HG03135 (cell line): ENCODE measurements around the gene IPCEF1.
"Not testable (repeated sequence)": the region's sequence is repeated elsewhere in the genome, so short reads cannot be mapped to it uniquely, and the experiment has no call there.

Experiments
- ATAC-seq: cut with Tn5 transposase; IDR thresholded peaks from one replicate; pipeline ENCODE4 v1.9.1; 2021; ENCODE audit warnings: mild to moderate bottlenecking, moderate library complexity; ENCODE audit not compliant: unreplicated experiment

The IPCEF1 gene

GRCh38 chr6:154251116-154251515 lies 105.5 kb downstream of the IPCEF1 start:
- ATAC-seq, result no peak

DNA sequence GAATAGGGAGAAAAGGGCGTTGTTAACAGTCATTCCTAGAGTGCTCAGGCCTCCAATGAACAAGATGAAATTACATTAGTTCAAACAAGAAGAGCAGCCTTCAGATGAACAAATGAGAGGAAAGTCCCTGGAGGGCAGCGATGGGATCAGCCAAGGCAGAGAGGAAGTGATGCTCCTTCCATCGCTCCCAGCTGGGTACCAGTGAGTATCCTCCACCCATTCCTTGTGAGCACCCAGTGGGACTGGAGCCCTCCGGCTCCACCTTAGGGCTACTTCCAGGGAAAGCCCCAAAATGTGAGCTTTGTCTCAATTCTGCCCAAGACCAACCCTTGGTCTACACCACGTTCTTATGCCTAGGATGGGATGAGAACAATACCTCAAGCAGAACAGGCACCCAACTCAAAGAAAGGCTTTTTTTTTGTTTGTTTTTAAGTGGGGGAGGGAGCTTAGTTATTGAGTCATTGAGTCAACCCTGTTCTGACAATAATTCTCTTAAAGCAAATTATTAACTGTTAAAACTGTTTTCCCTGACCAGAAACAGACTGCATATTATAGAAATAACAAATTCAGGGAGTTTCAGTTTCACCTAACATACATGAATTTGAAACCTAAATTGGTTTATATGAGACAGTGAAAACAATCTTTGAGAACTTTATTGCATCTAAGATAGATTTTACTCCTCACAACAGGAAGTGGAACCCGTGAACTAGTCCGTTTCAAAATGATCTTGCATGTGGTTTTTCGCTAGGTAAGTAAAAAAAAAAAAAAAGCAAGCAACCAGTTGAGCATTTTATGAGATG lies 106.9 kb downstream of the IPCEF1 start:
- peak; percentile 67 for ATAC-seq

- peak; percentile 41 for ATAC-seq
Observed at GRCh38 chr6:154247119-154247861, 109.3 kb downstream of the IPCEF1 start.

DNA sequence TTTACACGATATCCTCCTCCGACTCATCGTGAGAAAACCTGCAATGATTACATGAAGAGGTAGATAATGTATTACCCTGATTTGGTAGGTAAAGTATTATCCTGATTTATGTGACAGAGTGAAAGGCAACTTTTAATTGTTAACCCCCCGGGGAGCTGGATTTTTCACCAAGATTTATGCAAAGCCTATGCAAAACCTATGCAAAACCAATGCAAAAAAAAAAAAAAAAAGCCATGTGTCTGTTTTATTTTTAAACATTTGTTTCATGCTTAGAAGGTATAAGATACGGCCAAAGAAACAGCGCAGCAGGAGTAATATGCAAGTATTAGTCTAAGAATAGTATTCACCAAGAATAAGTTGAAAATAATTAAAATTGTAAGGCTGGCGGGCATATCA lies 109.9 kb downstream of the IPCEF1 start:
- ATAC-seq, result no peak

GRCh38 chr6:154245506-154245905 lies 111.1 kb downstream of the IPCEF1 start:
- ATAC-seq, result no peak

GRCh38 chr6:154243793-154244750 lies 112.5 kb downstream of the IPCEF1 start:
- no peak for ATAC-seq

DNA sequence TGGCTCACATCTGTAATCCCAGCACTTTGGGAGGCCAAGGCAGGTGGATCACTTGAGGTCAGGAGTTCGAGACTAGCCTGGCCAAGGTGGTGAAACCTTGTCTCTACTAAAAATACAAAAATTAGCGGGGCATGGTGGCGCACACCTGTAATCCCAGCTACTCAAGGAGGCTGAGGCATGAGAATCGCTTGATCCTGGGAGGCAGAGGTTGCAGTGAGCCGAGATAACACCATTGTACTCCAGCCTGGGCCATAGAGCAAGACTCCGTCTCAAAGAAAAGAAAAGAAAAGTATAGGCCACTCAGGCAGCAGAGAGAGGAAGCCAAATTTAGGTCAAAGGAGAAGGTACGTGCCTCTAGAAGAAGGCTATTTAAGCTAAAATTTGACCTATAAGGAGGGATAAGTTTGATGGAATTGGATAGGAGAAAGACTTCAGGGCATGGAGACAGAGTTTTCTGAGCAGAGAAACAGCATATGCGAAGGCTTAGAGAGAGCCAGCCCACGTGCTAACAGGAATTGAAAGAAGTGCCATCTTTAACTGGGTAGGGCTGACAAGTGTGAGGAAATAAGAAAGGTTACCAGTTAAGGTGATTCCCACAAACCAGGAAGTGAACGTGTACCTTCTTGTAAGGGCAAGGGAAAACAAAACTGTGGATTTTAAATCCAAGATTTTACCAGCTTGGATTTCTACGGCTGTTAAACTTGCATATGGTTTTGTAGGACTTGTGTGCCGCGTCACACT lies 113.8 kb downstream of the IPCEF1 start:
- ATAC-seq, result no peak

DNA sequence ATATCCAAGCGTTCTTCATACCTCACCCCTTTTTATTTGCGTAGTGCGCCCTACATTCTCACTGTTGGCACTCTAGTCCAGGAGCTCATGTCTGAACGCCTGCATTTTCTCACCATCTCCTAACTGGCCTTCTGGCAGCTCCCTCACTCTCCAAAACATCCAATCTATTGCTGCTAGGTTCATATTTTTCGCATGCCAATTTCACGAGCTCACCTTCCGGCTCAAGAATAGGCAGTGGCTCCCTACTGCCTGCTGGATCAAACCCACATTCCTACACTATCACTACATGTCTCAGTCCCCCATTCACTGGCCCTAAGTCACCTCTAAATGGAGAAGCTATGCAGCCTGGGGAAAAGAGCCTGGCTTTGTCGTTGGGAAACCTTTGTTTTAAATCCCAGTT lies 115.0 kb downstream of the IPCEF1 start:
- no peak for ATAC-seq

DNA sequence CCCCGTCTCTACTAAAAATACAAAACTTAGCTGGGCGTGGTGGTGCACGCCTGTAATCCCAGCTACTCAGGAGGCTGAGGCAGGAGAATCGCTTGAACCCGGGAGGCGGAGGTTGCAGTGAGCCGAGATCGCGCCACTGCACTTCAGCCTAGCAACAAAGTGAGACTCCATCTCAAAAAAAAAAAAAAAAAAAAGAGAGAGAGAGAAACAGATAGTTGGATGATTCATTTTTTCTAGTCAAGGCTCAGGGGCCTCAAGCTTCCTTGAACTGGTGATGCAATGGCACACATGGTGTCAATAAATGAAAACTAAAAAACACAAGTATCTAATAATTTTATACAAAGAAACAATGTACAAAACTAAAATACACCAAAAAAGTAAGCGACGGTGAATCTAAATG lies 115.5 kb downstream of the IPCEF1 start:
- not testable (repeated sequence) for ATAC-seq

- no peak for ATAC-seq
Observed at GRCh38 chr6:154239392-154239791, 117.2 kb downstream of the IPCEF1 start.

DNA sequence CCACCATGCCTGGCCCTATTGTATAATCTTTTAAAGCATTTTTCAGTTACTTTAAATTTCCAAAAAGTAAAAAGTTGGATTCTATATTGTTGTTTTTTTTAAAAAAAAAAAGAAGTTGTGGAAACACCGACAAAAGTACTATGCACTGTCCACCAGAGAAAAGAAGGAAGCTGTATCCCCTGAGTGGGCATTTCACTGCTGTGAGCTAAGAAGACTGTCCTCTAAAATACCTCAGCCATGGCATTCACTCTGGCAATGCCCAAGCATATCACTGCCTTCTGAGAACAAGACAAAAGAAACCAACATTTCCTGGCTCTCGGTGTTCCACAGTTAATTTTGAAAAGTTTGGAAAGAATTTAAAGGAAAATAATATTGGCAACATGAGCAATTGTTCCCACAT lies 117.8 kb downstream of the IPCEF1 start:
- ATAC-seq, result no peak

DNA sequence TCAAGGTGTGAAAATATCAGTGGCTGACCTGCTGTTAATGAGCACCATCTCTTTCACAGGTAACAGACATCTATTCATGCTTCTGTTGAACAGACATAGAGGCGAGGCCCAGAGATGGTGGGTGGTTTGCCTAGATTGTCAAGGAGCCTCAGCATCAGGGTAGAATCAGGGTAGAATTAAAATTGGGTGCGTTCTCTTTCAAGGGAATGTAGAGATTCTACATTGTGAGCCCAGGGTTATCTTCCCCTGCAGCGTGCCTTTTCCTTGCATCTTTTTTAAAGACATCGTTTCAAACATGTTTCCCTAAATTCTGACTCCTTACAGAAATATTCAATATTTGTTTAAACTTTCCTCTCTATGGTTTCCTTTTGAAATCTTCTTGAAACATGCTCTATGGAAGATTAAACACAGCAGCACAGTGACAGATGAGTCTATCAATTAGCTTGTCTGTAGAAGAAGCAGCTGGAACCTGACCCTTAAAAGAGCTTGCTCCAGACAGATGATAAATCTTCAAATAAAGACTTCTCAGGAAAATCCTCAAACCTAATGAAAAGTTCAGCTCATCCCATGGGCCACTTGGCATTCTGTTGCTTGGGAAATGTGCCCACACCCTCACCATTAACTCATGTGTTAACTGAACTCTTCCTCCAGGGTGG lies 119.8 kb downstream of the IPCEF1 start:
- ATAC-seq, result no peak

GRCh38 chr6:154234019-154234772 lies 122.4 kb downstream of the IPCEF1 start:
- ATAC-seq, result peak; percentile 47

GRCh38 chr6:154233383-154233782 lies 123.2 kb downstream of the IPCEF1 start:
- no peak for ATAC-seq

GRCh38 chr6:154232013-154232910 lies 124.3 kb downstream of the IPCEF1 start:
- no peak for ATAC-seq

GRCh38 chr6:154230910-154231595 lies 125.5 kb downstream of the IPCEF1 start:
- ATAC-seq, result no peak

GRCh38 chr6:154230393-154230792 lies 126.2 kb downstream of the IPCEF1 start:
- no peak for ATAC-seq

DNA sequence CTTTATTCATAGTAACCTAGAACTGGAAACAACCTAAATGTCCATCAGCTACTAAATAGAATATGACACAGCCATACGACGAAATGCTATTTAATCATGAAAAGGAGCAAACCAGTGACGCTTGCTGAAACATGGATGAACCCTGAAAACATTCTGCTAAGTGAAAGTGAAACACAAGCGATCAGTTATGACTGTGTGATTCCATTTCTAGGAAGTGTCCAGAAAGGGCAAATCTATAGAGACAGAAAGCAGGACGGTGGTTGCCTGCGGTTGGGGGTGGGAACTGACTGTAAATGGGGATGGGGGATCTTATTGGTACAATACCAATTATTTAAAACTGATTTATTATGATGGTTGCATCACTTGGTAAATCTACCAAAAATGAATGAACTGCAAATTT lies 126.8 kb downstream of the IPCEF1 start:
- ATAC-seq, result peak; percentile 86
